NCI-H82 treated with DMSO at 0.1 percent for 48 hours (cell line): ENCODE results near the gene RAF1.
A peak's percentile ranks its signal among the peaks of the same experiment; 100 is the strongest.
"Not testable (repeated sequence)": the region's sequence is repeated elsewhere in the genome, so short reads cannot be mapped to it uniquely, and the experiment has no call there.

Source experiments
- DNase-seq: peaks from one replicate; lab custom pipeline; 2025; ENCODE audit not compliant: unreplicated experiment; lab: John Stamatoyannopoulos, UW

RAF1 gene

DNA sequence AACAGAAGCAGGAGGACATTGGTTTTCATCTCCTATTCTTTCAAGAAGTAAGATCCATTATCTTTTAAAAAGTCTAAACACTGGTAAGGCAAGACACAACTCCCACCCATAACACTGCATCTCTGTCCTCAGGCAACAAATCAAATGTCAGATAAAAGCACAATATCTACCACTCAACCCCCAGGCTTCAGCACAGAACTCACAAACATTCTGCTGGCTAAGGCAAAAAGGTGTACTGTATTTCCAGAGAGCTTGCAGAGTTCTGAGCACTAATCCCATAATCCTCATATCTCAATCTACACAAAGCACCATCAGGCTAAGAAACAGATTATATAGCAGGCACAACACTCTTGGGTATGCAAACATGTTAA, 20.9 kb downstream of the RAF1 start:
- peak; percentile 61 for DNase-seq

DNA sequence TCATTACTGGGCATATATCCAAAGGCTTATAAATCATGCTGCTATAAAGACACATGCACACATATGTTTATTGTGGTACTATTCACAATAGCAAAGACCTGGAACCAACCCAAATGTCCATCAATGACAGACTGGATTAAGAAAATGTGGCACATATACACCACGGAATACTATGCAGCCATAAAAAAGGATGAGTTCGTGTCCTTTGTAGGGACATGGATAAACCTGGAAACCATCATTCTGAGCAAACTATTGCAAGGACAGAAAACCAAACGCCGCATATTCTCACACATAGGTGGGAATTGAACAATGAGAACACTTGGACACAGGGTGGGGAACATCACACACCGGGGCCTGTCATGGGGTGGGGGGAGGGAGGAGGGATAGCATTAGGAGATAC, 23.1 kb downstream of the RAF1 start:
- DNase-seq, result not testable (repeated sequence)

DNA sequence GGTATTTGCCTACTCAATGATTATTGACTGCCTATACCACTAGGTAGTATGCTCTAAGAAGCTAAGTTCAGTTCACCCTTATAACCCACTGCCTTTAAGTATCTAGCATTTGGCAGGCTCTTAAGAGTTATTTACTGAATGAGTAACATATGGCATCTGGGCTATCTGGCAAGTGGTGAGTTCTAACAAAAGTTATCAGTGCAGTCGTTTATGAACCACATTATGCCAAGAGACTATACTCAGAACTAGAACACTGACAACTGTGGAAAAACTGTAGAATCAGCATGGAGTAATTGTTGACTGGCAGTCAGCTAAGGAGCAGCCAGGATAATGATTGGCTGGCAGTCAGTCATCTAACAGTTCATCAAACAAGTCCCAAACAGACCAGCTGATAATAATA, 25.8 kb downstream of the RAF1 start:
- no peak for DNase-seq

DNA sequence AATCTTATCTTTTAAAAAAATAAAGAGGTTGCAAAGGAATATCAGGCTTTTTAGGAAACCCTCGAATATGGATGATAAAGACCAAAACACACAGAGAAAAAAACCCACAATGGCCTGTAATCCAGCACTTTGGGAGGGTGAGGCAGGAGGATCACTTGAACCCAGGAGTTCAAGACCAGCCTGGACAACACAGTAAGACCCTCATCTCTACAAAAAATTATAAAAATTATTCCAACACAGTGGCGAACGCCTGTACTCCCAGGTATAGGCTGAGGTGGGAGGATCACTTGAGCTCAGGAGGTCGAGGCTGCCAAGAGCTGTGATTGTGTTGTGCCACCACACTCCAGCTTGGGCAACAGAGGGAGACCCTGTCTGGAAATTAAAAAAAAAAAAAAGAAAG, 30.8 kb downstream of the RAF1 start:
- DNase-seq, result no peak

DNA sequence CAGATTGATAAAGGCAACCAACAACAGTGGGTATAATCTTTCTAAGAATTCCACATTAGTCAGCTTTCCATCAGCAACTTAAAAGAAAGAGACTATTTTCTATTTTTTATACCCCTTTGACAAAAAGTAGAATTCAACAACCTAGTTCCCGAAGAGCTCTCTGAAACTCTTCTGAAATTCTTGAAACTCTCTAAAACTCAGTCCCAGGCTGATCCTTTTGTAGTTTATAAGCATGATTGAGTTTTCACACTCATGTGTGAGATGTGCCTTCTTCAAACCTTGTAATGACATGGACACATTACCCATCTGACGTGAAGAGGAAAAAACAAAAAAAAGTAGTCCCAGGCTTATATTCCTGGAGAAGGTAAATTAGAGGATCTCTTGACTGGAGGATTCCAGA, 31.4 kb downstream of the RAF1 start:
- no peak for DNase-seq

DNA sequence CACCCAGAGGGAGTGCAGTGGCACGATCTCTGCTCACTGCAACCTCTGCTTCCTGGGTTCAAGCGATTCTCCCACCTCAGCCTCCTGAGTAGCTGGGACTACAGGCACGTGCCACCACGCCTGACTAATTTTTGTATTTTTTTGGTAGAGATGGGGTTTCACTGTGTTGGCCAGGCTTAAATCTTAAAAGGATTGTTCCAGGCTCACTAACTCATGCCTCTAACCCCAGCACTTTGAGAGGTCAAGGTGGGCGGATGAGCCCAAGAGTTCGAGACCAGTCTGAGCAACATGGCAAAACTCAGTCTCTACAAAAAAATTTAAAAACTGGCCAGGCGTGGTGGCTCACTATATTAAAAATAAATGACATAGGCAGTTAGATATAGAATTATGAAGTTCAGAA, 33.1 kb downstream of the RAF1 start:
- DNase-seq, result not testable (repeated sequence)

DNA sequence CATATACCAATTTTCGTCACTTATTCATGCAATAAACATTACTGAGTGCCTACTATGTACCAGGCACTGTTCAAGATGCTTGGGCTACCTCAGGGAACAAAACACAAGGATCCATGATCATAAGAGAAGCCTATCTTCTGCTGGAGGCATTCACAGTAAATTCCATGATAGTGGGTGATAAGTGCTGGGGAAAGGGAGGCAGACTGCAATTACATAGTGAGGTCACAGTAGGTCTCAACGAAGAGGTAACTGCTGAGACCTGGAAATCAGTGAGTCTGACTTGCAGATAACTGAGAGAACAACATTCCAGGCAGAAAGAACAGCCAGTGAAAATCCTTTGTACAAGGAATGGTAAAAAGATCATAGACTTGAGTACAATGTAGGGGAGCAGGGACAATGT, 33.6 kb downstream of the RAF1 start:
- DNase-seq, result no peak

DNA sequence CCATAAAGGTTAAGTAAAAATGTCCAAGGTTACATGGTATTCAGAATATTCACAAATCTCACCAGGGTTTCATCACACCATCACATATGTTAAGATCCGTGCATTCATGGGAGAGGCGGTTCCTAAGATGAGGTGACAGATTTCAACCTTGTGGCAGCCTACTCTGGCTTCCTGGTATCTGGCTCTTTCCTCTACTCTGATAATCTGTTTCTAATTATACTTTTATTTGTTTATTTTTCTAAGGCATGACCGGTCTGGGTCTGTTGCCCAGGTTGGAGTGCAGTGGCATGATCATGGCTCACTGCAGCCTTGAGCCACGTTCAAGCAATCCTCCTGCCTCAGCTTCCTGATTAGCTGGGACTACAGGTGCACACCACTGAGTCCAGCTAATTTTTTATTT, 34.4 kb downstream of the RAF1 start:
- no peak for DNase-seq

DNA sequence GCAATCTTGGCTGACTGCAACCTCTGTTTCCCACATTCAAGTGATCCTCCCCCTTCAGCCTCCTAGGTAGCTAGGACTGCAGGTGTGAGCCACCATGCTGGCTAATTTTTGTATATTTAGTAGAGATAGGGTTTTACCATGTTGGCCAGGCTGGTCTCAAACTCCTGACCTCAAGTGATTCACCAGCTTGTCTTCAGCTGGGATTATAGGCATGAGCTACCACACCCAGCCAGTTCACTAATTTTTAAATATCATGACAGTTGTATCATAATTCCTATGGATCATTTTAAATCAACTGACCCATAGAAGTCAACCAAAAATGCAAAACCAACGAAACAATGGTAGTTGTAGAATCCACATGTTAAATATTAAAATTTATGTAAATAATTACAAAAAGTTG, 35.1 kb downstream of the RAF1 start:
- no peak for DNase-seq

DNA sequence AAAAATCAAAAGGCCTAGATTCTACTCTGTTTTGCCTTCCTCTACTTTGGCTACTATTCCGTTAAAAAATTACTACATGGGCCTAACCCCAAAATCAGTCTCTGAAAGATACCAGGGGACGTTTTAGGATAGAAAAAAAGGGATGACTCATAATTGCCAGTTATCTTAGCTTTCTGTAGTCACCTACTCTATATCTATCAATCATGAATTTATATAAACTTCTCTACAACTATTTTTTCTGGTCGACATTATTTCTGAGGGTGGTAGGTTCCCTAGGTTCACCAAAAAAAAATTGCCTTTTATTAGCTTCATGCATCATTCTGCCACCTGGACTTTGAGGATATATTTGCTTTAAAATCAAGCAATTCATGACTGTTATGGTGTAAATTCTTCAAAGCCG, 36.5 kb downstream of the RAF1 start:
- no peak for DNase-seq

DNA sequence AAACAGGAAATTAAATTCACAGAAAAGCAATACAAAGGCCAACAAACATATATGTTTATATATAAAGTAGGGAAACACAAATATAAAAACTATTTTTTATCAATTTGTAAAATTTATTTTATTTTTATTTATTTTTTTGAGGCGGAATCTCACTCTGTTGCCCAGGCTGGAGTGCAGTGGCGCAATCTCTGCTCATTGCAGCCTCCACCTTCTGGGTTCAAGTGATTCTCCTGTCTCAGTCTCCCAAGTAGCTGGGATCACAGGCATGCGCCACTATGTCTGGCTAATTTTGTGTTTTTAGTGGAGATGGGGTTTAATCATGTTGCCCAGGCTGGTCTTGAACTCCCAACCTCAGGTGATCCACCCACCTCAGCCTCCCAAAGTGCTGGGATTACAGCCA, 39.0 kb downstream of the RAF1 start:
- not testable (repeated sequence) for DNase-seq

DNA sequence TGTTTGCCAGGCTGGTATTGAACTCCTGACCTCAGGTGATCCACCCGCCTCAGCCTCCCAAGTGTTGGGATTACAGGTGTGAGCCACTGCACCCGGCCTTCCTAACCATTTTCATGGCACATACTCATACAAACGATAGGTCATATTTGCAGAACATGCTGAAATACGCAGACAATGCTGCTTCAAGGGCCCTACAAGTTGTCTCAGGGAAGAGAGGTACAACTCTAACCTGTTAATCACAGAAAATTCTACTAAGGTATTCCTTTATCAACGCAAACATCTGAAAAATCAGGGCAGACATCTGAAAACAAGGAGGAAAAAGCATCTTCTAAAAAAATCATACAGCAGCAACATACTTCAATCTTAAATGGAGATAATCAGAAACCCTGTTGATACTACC, 39.9 kb downstream of the RAF1 start:
- DNase-seq, result no peak

DNA sequence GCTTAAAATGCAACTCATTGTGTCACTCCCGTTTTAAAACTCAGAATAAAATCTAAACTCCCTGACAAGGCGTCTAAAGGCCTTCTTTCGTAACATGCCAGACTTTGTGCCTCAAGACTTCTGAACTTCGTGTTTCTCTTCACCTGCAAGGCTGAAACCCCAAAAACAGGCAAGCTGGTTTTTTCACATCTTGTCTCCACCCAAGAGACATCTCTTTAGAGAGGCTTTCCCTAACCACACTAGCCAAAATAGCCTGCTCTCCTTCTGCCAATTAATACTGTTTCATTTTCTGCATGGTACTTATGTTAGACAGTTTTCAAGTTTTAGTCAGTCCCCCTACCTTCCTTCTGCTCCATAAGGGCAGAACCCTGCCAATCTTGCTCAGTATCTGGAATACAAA, 41.6 kb downstream of the RAF1 start:
- no peak for DNase-seq

DNA sequence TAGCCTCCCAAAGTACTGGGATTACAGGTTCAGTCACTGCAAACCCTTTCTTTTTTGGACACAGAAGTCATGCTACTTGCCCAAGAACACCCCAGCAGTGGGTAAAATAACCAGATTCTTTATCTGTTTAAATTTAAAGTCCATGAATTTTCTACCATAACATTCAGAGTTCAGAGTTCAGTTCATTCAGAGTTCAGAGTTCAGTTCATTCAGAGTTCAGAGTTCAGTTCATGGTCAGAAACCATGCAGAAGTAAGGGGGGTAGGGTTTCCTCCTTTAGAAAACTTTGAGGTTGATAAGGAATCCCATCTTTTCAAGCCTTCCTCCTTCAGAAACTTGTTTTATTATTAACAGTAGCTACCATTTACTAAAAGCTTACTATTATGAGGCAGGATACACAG, 43.2 kb downstream of the RAF1 start:
- DNase-seq, result no peak

DNA sequence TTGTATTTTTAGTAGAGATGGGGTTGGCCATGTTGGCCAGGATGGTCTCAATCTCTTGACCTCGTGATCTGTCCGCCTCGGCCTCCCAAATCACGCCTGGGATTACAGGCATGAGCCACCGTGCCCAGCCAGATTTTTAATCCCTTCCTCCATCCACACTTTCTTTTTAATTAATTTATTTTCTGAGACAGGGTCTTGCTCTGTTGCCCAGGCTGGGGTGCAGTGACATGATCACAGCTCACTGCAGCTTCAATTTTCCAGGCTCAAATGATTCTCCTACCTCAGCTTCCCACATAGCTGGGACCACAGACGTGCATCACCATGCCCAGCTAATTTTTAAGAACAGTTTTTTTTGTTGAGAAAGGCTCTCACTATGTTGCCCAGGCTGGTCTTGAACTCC, 43.6 kb downstream of the RAF1 start:
- no peak for DNase-seq

DNA sequence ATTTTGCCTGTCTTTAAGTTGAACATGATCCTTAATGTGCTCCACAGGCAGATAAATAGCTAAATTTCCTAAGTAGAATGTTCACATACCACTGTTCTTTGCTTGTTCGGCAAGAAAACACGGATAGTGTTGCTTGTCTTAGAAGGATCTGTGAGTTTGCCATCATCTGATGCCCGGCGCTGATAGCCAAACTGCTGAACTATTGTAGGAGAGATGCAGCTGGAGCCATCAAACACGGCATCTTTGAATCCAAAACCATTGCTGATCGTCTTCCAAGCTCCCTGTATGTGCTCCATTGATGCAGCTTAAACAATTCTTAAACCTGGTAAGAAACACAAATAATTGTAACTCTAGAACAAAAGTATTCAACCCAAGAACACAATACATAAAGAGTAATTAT, 45.5 kb downstream of the RAF1 start:
- no peak for DNase-seq

DNA sequence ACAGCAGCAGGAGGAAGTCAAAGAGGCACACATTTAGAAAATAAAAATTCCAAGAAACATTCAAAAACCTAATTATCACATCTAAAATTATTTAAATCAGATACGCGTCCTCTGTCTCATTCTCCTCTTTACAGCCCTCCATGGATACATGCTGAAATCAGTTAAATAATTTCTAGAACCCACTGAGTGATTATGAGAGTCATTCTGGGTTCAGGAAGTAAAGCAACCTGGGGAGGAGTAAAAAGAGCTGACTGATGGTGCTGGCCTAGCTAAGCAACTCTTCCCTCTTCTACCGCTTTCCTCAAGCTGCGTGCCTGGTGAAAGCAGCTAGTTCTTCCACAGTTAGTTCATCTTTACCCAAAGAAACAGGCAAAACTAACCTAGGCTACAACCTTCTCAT, 48.7 kb downstream of the RAF1 start:
- no peak for DNase-seq

DNA sequence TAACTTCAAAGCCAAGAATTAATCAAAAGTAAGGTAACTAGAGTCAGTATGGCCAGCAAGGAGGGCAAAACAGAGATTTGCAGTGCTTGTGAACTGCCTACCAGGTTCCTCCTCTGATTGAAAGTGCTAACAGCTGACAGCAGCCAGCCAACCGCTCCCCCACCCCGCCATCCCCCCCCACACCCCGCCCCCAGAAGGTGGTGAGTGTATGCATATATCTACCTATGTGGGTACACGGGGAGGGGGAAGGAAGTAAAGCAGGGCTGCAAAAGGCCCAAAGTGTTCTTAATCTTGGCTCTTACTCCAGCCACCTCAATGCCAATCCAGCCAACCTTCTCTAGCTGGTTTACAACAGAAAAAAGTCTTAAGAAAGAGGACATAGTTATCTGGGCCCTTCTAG, 50.7 kb downstream of the RAF1 start:
- no peak for DNase-seq

DNA sequence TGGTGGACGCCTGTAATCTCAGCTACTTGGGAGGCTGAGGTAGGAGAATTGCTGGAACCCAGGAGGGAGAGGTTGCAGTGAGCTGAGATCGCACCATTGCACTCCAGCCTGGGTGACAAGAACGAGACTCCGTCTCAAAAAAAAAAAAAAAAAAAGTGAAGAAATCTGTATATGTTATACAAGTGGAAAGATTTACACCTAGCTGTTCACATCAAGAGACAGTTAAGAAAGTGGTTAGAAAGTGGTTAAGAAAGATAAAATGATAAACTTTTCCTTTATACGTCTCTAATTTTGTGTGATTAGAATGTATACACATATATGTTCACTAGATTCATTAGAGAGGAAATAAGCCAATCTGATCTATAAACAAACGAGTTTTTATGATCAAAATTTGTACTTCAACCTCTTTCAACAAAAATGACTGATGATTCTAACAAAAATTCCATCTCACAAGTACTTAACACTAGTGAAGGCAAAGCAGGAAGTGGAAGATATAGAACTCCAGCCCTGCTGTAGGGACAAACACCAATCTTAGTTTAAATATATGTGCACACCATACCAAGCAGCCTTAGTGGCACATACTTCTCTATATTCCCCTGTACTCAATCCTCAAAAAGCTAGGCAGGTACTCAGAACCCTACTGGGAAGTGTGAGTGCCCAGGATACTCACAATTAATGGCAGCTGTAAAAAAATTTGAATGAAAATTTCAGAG, 51.2 kb downstream of the RAF1 start:
- no peak for DNase-seq

DNA sequence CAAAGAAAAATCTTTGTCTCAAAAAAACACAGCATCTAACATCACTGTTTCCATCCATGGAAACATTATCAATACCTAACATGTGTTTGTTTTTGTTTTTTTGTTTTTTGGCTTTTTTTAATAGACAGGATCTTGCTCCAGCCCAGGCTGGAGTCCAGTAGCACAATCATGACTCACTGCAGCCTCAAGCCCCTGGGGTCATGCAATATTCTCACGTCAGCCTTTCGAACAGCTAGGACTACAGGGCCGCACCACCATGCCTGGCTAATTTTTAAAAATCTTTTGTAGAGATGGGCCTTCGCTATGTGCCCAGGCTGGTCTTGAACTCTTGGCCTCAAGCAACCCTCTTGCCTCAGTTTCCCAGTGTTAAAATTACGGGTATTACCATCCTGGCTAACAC, 52.8 kb downstream of the RAF1 start:
- DNase-seq, result no peak

DNA sequence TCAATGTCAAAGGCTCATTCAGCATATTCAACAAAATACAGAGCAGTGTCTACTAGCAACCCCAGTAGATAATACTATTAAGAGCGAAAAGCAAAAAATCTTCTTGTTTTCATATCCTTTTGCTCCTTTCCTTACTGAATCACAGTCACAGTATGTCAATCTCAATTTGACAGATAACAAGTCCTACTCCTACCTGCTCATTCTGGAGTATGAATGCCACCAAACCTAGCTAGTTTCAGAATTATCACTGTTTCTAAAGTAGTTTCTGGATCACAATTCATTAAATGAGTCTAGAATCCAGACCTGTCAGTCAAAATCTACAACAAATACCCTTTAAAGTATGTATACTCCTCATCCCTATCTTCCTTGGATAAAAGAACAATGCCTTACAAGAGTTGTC, 55.5 kb downstream of the RAF1 start:
- DNase-seq, result no peak

DNA sequence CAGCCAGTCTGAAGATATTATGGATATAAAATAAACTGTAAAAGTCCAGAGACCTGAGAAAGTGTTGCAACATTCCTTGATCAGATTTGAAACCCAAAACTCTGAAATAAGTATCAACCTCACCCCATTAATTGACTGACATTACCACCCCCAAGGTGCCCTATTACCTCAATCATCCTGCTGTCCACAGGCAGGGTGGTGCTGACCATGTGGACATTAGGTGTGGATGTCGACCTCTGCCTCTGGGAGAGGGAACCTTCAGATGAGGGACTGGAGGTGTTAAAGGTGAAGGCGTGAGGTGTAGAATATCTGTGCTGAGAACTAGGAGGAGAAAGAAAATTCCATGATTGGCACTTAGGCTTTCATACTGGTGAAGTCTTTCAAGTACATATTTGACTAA, 59.9 kb downstream of the RAF1 start:
- DNase-seq, result no peak

DNA sequence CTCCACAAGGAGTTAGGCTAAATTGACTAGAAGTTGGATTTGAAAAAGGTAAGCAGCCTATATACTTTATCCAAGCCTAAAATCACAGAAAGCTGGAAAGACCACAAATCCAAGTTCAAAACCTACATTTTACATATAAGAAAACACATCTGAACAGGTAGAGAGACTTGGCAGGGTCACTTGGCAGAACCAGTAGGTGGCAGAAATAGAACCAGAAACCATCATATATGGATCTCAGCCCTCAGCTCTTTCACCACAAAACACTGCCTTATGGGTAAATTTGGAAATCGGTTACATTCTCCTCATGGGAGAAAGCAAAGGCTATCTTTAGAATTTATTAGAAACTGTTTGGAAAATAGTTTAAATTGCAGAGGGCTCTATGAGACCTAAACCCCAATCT, 62.8 kb downstream of the RAF1 start:
- no peak for DNase-seq

DNA sequence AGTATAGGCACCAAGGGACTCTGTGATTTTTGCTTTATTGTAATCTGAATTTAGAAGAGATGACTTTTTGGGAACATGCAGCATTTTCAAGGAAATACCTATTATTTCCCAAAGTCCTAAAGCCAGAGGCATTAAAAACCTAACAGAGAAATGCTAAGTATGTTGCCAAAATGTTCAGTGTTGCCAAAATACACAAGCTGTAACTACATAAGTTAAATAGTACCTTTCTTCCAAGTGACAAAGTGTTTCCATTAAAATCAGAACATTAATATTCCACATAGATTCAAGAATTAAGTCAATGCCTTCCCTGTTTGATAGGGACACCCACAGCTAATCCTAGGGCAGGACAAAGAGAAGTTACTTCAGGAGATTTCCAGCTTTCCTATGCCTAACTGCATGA, 65.0 kb downstream of the RAF1 start:
- no peak for DNase-seq
